Psoas muscle (tissue), 8 donors: Measurements from ENCODE around the gene MAPK7. TPM values are rescaled to one million over a fixed set of nuclear protein-coding genes. Genes with fewer than 3 reads are reported as not detected.

ENCODE experiments used
- ATAC-seq, 4 donors: fragments of 200-7000 bp; cut with Tn5 transposase; one replicate each; pipeline ENCODE4 v1.9.1; 2020; ENCODE audit warnings: moderate library complexity in 3 of 4, mild to moderate bottlenecking in 2 of 4
- DNase-seq, 2 donors: peaks; one replicate each; pipeline ENCODE4 v3.0.0-alpha.2; 2020
- H3K27ac ChIP-seq: fragments of 200-600 bp; one replicate; pipeline ENCODE4 v1.8.0; 2022
- H3K27me3 ChIP-seq, 3 donors: fragments of 200-600 bp in 1 of 3; one replicate each; pipeline versions ENCODE4 v1.6.1 to v1.8.0; 2013 to 2022; ENCODE audit warnings: low read length in 2 of 3, mild to moderate bottlenecking in 2 of 3, moderate library complexity in 1 of 3; ENCODE audit not compliant: insufficient read depth in 3 of 3
- H3K36me3 ChIP-seq, 2 donors: fragments of 200-600 bp in 1 of 2; one replicate each; pipeline versions ENCODE4 v1.6.1 to v1.8.0; 2013 to 2022; ENCODE audit warnings: low read depth in 1 of 2, mild to moderate bottlenecking in 1 of 2, moderate library complexity in 1 of 2; ENCODE audit not compliant: insufficient read depth in 1 of 2
- H3K4me1 ChIP-seq: fragments of 200-600 bp; one replicate; pipeline ENCODE4 v1.8.0; 2022
- H3K4me3 ChIP-seq: fragments of 200-600 bp; one replicate; pipeline ENCODE4 v1.8.0; 2022; ENCODE audit warnings: mild to moderate bottlenecking
- H3K9me3 ChIP-seq: fragments of 200-600 bp; one replicate; pipeline ENCODE4 v1.8.0; 2022
- WGBS, 3 donors: extraction: QIAGEN DNeasy Blood & Tissue Kit; methylation state at CpG; one replicate each; pipeline versions ENCODE4 v1.1.6 to v1.1.7; 2013; 5-methylcytosine and 5-hydroxymethylcytosine counted together
- intact Hi-C, 2 donors: fragments of 100-400 bp; cut with DNase I; formaldehyde crosslinking; loops; one replicate each; pipeline versions ENCODE4 v1.11.0 to v1.14.2; 2022
- polyA plus RNA-seq, 3 donors: library from polyadenylated mRNA; stranded (reverse); fragments of 200-250 nt; gene quantifications; one replicate each; pipeline ENCODE4 v1.2.3, GENCODE V29; 2013
- total RNA-seq, 4 donors: library from RNA; stranded (reverse); fragmentation: NEBNext Ultra II Directional in 2 of 4; extraction: Animal tissue kit (Norgen Biotek cat#: 25700) in 2 of 4; gene quantifications; one replicate each; pipeline versions ENCODE4 v1.2.1 to v1.2.4, GENCODE V29; 2021 to 2023
- TF ChIP-seq, protein P1 (sequence below): fragments of 200-600 bp; IDR thresholded peaks from one replicate; pipeline ENCODE4 v1.8.0; 2022; ENCODE audit warnings: antibody characterized with exemption
- donor health status: healthy with polysubstance abuse.
- donor health status: DM: no; HTN: no; CAD: no; lungs with moderate emphysema.
- donor health status: Bipolar disorder and iron deficiency.
- donor health status: healthy.
- donor health status: DM: yes; HTN: yes; CAD: no.
- donor health status: DM: no; HTN: no; CAD: no.
- donor health status: DM: no; HTN: no; CAD: no.
- donor health status: DM: yes; HTN: yes; CAD: no.

Gene MAPK7
- total and polyA plus RNA-seq, 7 donors, result 6.1 to 12.6 (median 7.5) TPM

DNA sequence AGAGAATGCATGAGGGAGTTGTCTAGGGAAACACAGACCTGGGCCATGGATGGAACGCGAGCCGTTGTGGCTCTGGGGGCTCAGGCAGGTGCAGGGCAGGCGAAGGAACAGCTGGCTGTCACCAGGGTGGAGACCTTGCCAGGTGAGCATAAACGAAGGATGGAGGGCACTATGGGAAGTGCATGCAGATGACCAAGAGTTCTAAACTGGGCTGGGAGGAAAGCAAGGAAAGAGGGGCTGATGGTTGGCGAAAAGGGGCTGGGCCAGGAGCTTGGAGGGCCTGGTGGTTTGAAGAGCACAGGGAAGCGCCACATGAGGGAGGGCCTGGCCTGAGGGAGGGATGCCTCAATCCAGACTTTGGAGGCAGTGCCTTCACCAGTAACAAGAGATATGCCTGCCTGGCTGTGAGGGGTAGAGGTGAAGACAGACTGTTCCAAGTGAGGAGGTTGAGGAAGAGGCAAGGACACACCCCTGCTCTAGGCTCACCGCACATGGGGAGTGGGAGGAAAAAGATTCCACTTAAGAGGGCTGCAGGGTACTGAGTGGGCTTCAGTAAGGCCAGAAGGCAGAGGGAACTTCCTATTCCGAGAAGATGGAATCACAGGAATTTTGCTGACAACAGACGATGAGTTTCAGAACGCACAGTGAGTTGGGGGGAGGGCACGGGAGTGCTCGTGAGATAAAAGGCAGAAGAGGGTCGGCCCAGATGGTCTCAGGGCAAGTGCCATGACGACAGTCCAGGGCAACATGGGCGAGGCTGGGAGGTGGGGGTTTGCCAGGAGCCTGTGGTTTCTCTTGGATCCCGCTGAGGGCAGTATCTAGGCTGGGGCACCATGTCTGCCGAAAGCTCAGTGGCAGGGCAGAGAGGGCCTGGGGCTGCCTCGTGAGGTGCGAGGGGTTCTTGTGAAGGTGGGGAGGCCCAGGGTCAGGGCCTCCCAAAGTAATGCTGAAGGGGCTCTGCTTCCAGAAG lies 36.4 kb upstream of the MAPK7 start:
- Histone ChIP-seq H3K36me3 (peaks cover 0 to 3% of the 10 kb centered on the region in 2 donors), H3K4me3 (no peak overlapping the region), H3K27ac (no peak overlapping the region), H3K4me1 (peaks cover 20% of the 10 kb centered on the region), H3K27me3 (no peaks in the 10 kb centered on the region), H3K9me3 (no peaks in the 10 kb centered on the region)
- TF ChIP-seq, protein P1, sequence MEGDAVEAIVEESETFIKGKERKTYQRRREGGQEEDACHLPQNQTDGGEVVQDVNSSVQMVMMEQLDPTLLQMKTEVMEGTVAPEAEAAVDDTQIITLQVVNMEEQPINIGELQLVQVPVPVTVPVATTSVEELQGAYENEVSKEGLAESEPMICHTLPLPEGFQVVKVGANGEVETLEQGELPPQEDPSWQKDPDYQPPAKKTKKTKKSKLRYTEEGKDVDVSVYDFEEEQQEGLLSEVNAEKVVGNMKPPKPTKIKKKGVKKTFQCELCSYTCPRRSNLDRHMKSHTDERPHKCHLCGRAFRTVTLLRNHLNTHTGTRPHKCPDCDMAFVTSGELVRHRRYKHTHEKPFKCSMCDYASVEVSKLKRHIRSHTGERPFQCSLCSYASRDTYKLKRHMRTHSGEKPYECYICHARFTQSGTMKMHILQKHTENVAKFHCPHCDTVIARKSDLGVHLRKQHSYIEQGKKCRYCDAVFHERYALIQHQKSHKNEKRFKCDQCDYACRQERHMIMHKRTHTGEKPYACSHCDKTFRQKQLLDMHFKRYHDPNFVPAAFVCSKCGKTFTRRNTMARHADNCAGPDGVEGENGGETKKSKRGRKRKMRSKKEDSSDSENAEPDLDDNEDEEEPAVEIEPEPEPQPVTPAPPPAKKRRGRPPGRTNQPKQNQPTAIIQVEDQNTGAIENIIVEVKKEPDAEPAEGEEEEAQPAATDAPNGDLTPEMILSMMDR, result no peak
- intact Hi-C loops, result no loop called here
- ATAC-seq, result no peak
- 63 to 66% (median 66%) methylated on average over 20 of the region's 20 CpGs for WGBS, 3 donors
- peak in 1 of 2 donors; percentile 52 for DNase-seq

DNA sequence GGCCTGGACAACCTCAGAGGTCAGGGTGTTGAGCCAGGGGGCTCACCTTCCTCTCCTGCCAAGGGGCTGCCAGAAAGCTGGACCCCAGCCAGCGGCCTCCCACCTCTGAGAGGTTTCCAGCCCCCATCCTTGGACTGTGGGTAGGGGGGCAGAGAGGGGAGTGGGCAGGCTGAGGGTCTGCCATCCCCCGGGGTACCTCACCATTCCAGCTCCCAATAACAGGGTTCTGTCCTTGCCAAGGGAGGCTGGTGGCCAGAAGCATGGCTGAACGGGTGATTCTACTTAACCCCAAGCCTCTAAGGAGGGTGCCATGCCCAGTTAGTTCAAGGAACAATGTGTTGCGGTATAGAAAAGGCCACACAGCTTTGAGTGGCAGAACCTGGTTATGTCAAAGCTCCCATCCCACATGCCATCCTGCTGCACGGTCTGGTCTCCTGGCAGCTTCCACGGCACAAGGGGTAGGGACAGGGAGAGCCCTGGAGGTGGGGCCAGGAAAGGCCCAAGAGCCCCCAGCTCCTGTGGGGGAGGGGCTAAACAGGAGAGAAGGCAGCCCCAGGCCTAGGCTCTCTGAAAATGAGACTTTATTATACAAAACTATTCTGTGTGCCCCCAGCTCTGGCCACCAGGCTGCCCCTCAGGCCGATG lies 35.6 kb upstream of the MAPK7 start:
- Histone ChIP-seq H3K36me3 (peaks cover 0 to 3% of the 10 kb centered on the region in 2 donors), H3K4me1 (peaks cover 25% of the 10 kb centered on the region), H3K27ac (no peak overlapping the region), H3K9me3 (no peaks in the 10 kb centered on the region), H3K4me3 (no peak overlapping the region), H3K27me3 (no peaks in the 10 kb centered on the region)
- intact Hi-C loops, result no loop called here
- DNase-seq, result peak in 1 of 2 donors; percentile 23
- TF ChIP-seq, protein P1, result no peak
- 51 to 62% (median 54%) methylated on average over 6 to 7 of the region's 7 CpGs for WGBS, 3 donors
- ATAC-seq, result no peak

DNA sequence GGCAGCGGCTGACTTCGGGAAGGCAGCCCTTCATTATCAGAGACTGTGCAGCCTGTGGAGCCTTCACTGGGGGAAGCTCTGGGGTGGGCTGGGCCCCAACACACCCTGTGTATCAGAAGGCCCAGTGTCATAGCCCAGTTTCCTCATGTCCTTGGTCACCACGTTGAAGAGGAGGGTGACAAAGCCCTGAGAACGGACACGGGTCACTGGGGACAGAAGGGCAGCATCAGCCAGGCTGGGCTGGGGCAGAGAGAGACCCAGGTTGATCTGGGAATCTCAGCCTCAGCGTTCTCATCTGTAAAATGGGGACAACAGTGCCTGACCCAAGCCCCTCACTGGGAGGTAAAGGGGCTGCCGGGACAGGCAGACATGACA lies 35.1 kb upstream of the MAPK7 start:
- TF ChIP-seq, protein P1, result no peak
- peaks cover 25% of the 10 kb centered on the region for H3K4me1 ChIP-seq
- H3K27ac ChIP-seq, result no peak overlapping the region
- DNase-seq, result peak in 1 of 2 donors; percentile 26
- intact Hi-C loops, result no loop called here
- no peaks in the 10 kb centered on the region for H3K27me3 ChIP-seq
- peaks cover 0 to 3% of the 10 kb centered on the region in 2 donors for H3K36me3 ChIP-seq
- 76 to 86% (median 84%) methylated on average over 6 to 7 of the region's 7 CpGs for WGBS, 3 donors
- no peak overlapping the region for H3K4me3 ChIP-seq
- no peak for ATAC-seq
- H3K9me3 ChIP-seq, result no peaks in the 10 kb centered on the region

DNA sequence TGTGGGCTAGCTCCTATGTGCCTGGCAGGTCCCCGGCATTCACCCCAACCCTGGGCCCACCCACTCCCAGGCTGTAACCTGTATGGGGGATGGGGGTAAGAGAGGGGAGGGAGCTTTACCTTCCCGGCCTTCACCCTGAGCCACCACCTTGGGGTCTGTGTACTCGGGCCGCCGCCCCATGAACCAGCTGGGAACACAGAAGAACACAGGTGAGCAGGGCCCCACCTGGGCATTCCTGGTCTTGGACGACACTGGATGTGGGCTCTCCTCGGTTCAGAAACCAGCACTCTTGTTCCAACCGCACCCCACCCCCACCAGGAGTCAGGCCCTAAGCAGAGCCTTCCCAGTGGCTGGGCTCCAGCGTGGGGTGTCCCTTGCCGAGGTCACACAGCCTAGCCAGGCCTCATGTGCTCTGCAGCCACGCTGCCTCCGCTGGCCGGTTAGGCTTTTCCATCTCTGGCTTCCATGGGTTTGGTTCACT lies 34.6 kb upstream of the MAPK7 start:
- no peak overlapping the region for H3K27ac ChIP-seq
- WGBS, 3 donors, result 71 to 83% (median 77%) methylated on average over 12 to 13 of the region's 13 CpGs

More for the DNA sequence above, 34.6 kb upstream of the MAPK7 start:
- H3K4me3 ChIP-seq, result no peak overlapping the region
- no peaks in the 10 kb centered on the region for H3K9me3 ChIP-seq
- no peaks in the 10 kb centered on the region for H3K27me3 ChIP-seq
- H3K36me3 ChIP-seq, result peaks cover 0 to 3% of the 10 kb centered on the region in 2 donors
- peaks cover 25% of the 10 kb centered on the region for H3K4me1 ChIP-seq
- intact Hi-C loops, result no loop called here
- ATAC-seq (no peak), DNase-seq (peak in 1 of 2 donors; percentile 60)
- TF ChIP-seq, protein P1, result no peak
